ENCODE measurements around the gene HSPA12B. TPM values are rescaled to one million over a fixed set of nuclear protein-coding genes. Genes with fewer than 3 reads are reported as not detected.

The HSPA12B gene
- total RNA-seq, 3 donors from 2014 or later (not counting 1 experiment from before 2014, with no cell fraction given) = not detected

DNA sequence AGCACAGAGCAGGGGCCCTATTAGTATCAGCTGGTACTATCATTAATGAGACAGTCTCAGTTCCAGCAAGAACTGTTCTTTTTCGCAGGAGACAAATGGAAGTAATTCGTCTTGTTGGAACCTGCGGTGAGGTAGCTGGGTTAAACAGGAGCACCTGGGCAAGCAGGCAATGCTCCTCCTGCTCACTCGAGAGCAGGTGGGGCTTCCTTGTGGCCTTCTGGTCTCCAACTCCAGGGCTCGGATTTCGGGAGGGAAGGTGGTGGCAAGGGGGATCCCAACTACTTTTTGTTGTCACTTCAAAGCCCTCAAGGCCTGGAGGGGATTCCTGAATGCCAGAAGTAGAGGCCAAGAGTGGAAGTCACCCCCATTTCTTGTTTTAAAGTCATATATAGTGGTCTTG lies 50.1 kb downstream of the HSPA12B start:
- H3K27ac ChIP-seq (ENCODE audit: low read length) = no peak overlapping the region
- H3K4me1 ChIP-seq (ENCODE audit: control insufficient read depth, insufficient read depth, low read length) = peaks cover 43% of the 10 kb centered on the region
- peaks cover 15% of the 10 kb centered on the region for H3K27me3 ChIP-seq (ENCODE audit: control insufficient read depth, insufficient read depth, low read length)
- peaks cover 22 to 65% of the 10 kb centered on the region in 2 donors for H3K4me1 Mint-ChIP-seq
- H3K9me3 Mint-ChIP-seq = no peaks in the 10 kb centered on the region
- ATAC-seq = no peak
- no peaks in the 10 kb centered on the region for H3K36me3 ChIP-seq (ENCODE audit: control insufficient read depth, insufficient read depth, low read length)
- H3K4me3 ChIP-seq (ENCODE audit: low read length) = no peak overlapping the region
- peak overlapping the region; percentile 64 to 82 for H3K27ac Mint-ChIP-seq
- no peak overlapping the region for H3K4me3 Mint-ChIP-seq
- H3K36me3 Mint-ChIP-seq = no peaks in the 10 kb centered on the region
- intact Hi-C loops (cut with micrococcal nuclease) = loop anchor here (10.0 kb wide), 1 partner anchor 302 kb away; no protein-coding TSS in a partner anchor
- TF ChIP-seq, protein P1, sequence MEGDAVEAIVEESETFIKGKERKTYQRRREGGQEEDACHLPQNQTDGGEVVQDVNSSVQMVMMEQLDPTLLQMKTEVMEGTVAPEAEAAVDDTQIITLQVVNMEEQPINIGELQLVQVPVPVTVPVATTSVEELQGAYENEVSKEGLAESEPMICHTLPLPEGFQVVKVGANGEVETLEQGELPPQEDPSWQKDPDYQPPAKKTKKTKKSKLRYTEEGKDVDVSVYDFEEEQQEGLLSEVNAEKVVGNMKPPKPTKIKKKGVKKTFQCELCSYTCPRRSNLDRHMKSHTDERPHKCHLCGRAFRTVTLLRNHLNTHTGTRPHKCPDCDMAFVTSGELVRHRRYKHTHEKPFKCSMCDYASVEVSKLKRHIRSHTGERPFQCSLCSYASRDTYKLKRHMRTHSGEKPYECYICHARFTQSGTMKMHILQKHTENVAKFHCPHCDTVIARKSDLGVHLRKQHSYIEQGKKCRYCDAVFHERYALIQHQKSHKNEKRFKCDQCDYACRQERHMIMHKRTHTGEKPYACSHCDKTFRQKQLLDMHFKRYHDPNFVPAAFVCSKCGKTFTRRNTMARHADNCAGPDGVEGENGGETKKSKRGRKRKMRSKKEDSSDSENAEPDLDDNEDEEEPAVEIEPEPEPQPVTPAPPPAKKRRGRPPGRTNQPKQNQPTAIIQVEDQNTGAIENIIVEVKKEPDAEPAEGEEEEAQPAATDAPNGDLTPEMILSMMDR (IDR thresholded peaks at IDR 0.05) = no peak
- H3K27me3 Mint-ChIP-seq (ENCODE audit: low read depth in 2 of 2) = no peaks in the 10 kb centered on the region
- DNase-seq = no peak
- 92% methylated on average over 6 of the region's 6 CpGs for WGBS (ENCODE audit: insufficient coverage)
- no peaks in the 10 kb centered on the region for H3K9me3 ChIP-seq (ENCODE audit: control insufficient read depth, insufficient read depth, low read length)

DNA sequence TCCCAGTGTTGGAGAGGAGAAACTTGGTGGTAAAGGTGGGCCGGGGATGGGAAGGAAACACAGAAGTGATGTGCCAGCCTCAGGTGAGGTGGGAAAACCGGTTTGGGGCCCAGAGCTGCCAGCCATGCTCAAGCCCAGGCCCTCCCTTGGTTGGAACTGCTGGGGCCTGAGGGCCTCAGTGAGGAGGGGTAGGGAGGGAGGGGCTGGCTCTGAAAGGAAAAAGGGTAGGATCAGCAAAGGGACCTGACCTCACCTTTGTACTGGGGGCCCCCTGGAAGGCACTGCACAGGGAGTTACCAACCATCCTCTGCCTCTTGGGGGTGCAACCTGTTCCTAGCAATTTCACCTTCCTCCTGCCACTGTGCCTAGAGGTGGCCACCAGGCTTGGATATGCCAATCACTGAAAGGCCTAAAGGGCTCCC lies 50.6 kb downstream of the HSPA12B start:
- Histone ChIP-seq H3K4me1 (ENCODE audit: control insufficient read depth, insufficient read depth, low read length) (peaks cover 41% of the 10 kb centered on the region), H3K9me3 (ENCODE audit: control insufficient read depth, insufficient read depth, low read length) (no peaks in the 10 kb centered on the region), H3K4me3 (ENCODE audit: low read length) (no peak overlapping the region), H3K36me3 (ENCODE audit: control insufficient read depth, insufficient read depth, low read length) (no peaks in the 10 kb centered on the region), H3K27ac (ENCODE audit: low read length) (no peak overlapping the region), H3K27me3 (ENCODE audit: control insufficient read depth, insufficient read depth, low read length) (peaks cover 12% of the 10 kb centered on the region)
- Mint-ChIP-seq H3K27ac (peak overlapping the region; percentile 26 to 82), H3K4me3 (no peak overlapping the region), H3K9me3 (no peaks in the 10 kb centered on the region), H3K4me1 (peaks cover 23 to 67% of the 10 kb centered on the region in 2 donors), H3K27me3 (ENCODE audit: low read depth in 2 of 2) (no peaks in the 10 kb centered on the region), H3K36me3 (no peaks in the 10 kb centered on the region)
- 91% methylated on average over 2 of the region's 2 CpGs for WGBS (ENCODE audit: insufficient coverage)
- TF ChIP-seq, protein P1 (IDR thresholded peaks at IDR 0.05) = no peak
- DNase-seq (peak in 1 of 2 donors; percentile 39), ATAC-seq (no peak)
- intact Hi-C loops (cut with micrococcal nuclease) = loop anchor here (10.0 kb wide), 1 partner anchor 302 kb away; no protein-coding TSS in a partner anchor

DNA sequence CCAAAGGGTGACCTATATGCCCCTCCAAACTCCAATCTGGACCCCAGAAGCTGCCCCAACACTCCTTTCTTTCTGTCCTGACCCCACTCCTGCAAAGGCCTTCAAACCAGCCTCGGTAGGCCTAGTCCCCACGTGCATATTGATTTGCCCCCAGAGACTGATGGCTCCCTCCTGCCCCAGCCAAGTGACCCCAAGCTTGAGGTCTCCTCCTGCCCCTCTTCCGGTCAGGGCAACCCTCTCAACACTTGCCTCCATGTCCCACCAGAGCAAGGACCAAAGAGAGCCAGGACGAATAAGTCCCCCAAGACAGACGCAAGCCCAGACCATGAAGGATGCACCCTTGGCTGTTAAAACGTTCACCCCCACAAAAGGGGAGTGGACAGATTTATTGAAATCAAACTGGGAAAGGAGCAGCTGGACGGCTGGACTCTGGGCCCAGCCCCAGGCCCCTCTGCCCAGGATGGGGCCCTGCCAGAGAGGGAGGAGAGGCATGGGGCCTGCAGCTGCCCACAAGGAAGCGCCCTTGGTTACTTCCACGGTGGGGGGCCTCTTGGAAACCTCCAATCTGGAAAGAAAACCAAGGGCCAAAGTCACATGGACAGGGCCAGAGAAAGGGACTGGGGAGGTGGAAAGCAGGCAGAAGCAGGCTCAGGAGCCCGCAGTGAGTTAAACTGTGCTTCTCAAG lies 51.2 kb downstream of the HSPA12B start:
- H3K4me3 Mint-ChIP-seq = no peak overlapping the region
- H3K36me3 Mint-ChIP-seq = no peaks in the 10 kb centered on the region
- H3K4me1 Mint-ChIP-seq = peaks cover 26 to 65% of the 10 kb centered on the region in 2 donors
- Histone ChIP-seq H3K4me3 (ENCODE audit: low read length) (no peak overlapping the region), H3K9me3 (ENCODE audit: control insufficient read depth, insufficient read depth, low read length) (no peaks in the 10 kb centered on the region), H3K27ac (ENCODE audit: low read length) (no peak overlapping the region), H3K36me3 (ENCODE audit: control insufficient read depth, insufficient read depth, low read length) (no peaks in the 10 kb centered on the region), H3K27me3 (ENCODE audit: control insufficient read depth, insufficient read depth, low read length) (peaks cover 6% of the 10 kb centered on the region), H3K4me1 (ENCODE audit: control insufficient read depth, insufficient read depth, low read length) (peaks cover 36% of the 10 kb centered on the region)
- H3K9me3 Mint-ChIP-seq = no peaks in the 10 kb centered on the region
- ATAC-seq (no peak), DNase-seq (no peak)
- H3K27ac Mint-ChIP-seq = peak overlapping the region; percentile 26 to 82
- WGBS (ENCODE audit: insufficient coverage) = 92% methylated on average over 10 of the region's 10 CpGs
- intact Hi-C loops (cut with micrococcal nuclease) = loop anchor here (10.0 kb wide), 1 partner anchor 301 kb away; no protein-coding TSS in a partner anchor
- H3K27me3 Mint-ChIP-seq (ENCODE audit: low read depth in 2 of 2) = no peaks in the 10 kb centered on the region
- TF ChIP-seq, protein P1 (IDR thresholded peaks at IDR 0.05) = no peak
